GM12872 (cell line): Measurements from ENCODE around the gene KCNK4.

Source experiments
- CTCF ChIP-seq: IDR thresholded peaks from 3 replicates; pipeline ENCODE4 v1.5.1; 2011; ENCODE audit warnings: low read depth, mild to moderate bottlenecking, low read length, moderate library complexity; ENCODE audit not compliant: insufficient read depth

The KCNK4 gene

DNA sequence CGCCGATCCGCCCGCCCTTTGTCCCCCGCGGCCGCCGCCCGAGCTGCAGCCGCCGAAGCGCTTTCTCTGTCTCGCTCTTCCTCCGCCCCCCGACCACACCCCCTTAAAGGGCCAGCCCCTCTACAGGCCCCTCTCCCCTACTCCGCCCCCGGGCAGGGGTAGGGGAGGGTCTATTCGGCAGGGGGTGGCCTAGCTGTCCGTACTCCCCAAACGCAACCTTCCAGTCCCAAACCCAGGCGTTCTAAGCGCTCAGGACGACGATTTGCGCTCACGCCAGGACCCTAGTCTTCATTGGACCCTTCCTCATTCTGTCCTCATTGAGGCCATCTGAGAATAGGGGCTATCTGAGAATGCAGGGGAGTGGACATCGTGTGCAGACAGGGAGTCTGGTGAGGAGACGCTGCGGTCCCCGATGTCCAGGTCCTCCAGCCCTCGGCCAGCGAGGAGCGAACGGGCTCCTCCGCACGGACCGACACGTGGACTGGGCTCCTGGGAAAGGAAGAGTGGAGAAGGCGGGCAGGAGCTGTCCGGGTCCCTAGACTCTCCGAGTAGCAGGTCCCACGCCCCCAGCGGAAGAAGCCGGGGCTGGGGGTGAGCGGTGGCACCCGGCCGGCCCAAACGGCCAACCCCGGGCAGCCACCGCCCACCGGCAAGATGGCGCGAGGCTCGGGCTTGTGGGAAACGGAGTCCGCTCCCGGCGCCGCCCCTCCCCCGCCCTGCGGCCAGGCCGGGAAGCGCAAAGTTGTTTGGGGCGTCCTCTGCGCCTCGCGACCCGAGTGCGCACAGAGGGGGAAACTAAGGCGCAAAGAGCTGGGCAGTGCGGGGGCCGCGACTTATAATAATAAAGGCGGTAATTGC is 44.0 kb upstream of the KCNK4 start, which contains the start of gene PPP1R14B:
TSS of gene PPP1R14B (minus strand) at position 73 of the 858 bp plus-strand sequence. CDS start 270 bp downstream, outside the sequence.
- TF ChIP-seq CTCF: 0 out of 3 replicates have a peak, but pooled peaks have one; percentile 2

GRCh38 chr11:64247729-64248531 is 43.2 kb upstream of the KCNK4 start:
- no peak for TF ChIP-seq CTCF

DNA sequence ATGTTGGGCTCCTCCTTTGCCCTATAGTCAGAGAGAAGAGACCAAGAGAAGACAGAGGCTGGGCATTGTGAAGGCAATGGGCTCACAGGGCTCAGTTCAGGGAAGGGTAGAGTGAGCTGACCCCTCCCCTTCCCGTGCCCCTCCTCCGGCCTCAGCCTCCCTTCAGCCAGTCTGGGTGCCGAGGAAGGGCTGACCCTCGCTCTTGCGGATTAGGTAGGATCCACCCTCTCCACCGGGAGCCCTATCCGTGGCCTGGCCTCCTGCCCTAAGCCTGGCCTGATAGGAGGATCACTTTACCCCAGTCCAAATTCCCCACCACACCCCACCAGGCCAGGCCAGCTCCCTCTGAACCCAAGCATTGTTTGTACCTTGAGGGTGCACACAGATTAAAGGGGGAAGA is 42.5 kb upstream of the KCNK4 start:
- TF ChIP-seq CTCF: no peak

DNA sequence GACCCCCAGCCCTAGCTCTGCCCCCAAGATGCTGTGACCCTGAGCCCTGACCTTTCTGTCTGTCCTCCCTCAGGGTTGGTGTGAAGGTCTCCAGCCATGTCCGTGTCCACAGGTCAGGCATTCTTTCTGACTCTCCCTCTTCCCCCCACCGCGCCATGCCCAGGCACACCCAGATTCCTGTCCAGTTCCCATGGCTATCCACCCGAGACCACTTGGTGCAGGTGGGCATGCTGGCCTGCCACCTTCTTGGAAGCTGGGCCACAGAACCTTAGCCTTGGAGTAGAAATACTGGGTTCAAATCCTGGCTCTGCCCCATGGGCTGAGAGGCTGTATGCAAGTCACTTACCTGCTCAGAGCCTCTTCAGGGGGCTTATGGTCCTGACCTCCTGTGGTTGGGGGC is 42.1 kb upstream of the KCNK4 start:
- TF ChIP-seq CTCF: no peak

DNA sequence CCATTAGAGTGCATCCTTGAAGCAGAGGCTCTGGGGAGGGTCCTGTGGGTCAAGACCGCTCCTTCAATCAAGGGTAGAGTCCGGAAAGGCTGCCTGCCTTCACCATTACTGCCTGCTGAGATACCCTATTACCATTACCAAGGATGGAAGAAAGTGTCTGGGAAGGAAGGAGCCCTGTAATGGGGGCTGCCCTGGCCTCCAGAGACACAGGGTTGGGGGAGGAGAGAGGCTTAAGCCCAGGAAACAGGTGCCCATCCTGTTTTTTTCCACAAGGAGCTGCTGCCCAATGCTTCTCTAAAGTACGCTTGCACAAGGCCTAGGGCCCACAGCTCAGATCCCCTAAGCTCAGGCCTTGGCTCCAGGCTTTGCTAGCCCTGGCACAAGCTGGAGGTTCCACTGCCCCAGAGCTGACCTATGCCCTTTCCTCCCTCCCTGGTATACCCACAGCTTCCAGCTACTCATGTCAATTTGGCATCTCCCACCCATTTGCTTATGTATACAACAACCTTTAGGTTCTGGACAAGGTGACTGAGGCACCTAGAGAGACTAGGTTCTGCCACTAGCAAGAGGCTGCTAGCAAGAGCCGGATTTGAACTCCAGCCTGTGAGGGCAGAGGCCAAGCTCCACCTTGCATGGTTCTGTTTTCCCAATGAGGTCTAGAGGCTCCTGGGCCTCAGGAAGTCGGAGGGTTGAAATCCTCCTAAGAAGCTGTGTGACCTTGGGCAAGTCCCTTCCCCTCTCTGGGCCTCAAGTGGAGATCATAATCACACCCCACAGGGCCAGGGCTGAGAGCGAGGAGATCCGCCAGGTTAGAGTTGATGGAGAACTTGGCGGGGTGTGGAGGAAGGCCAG is 41.3 kb upstream of the KCNK4 start:
- no peak for TF ChIP-seq CTCF

GRCh38 chr11:64250415-64251015 is 40.6 kb upstream of the KCNK4 start:
- no peak for TF ChIP-seq CTCF
